Lower lobe of right lung (tissue), 2 donors: ENCODE data around the gene B3GLCT. TPM values are rescaled to one million over a fixed set of nuclear protein-coding genes. Genes with fewer than 3 reads are reported as not detected.

Experiments used
- ATAC-seq, 2 donors: fragments of 200-7000 bp; cut with Tn5 transposase; one replicate each; pipeline ENCODE4 v1.9.1; 2020 to 2022; ENCODE audit warnings: mild to moderate bottlenecking in 2 of 2, moderate library complexity in 2 of 2
- DNase-seq: peaks from one replicate; pipeline ENCODE4 v3.0.0-alpha.2; 2020
- H3K27ac ChIP-seq: fragments of 200-600 bp; one replicate; pipeline ENCODE4 v1.8.0; 2022
- H3K27me3 ChIP-seq: fragments of 200-600 bp; one replicate; pipeline ENCODE4 v1.8.0; 2022; ENCODE audit warnings: low read depth
- H3K36me3 ChIP-seq: fragments of 200-600 bp; one replicate; pipeline ENCODE4 v1.8.0; 2022; ENCODE audit warnings: mild to moderate bottlenecking
- H3K4me1 ChIP-seq: fragments of 200-600 bp; one replicate; pipeline ENCODE4 v1.8.0; 2022
- H3K4me3 ChIP-seq: fragments of 200-600 bp; one replicate; pipeline ENCODE4 v1.8.0; 2022; ENCODE audit warnings: mild to moderate bottlenecking
- H3K9me3 ChIP-seq: fragments of 200-600 bp; one replicate; pipeline ENCODE4 v1.8.0; 2022
- intact Hi-C: fragments of 100-400 bp; cut with DNase I; formaldehyde crosslinking; loops from one replicate; pipeline ENCODE4 v1.11.0; 2022
- total RNA-seq: library from RNA; stranded (reverse); fragmentation: NEBNext Ultra II Directional; extraction: Animal tissue kit (Norgen Biotek cat#: 25700); gene quantifications from one replicate; pipeline ENCODE4 v1.2.1, GENCODE V29; 2021
- TF ChIP-seq, protein P1 (sequence below): fragments of 200-600 bp; IDR thresholded peaks from one replicate; pipeline ENCODE4 v1.8.0; 2022; ENCODE audit warnings: antibody characterized with exemption, mild to moderate bottlenecking
- donor health status: DM: no; HTN: yes; CAD: no; lungs with severe emphysema.

B3GLCT gene
- total RNA-seq, 1 donor from 2014 or later, result 6.1 TPM

DNA sequence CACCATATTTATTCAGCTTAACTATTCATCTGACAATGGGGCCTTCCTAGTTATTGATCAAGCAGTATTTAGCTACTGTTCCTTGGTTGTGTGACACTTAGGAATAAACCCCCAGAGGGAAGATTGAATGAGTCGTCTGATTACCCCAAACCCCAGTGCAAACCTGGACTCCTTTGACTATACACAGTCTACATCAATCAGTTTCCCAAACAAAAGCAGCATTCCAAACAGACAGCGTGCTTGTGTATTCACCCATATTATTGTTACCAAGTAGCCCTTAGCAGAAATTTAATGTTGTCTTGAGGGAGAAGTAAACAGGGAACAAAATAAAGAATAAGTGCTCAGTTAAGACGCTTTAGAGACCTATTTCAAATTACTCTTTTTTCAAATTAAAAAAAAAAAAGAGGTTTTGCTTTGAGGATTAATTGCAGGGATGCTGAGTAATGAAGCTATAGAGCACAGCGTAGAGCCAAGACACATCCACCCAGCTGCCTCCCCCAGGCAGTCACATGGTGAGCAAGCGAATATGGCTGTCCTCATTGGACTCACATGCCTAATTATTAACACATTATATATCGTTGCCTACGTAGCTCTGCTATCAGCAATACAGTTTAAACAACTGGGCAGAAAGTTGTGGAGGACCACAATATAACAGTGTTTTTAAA lies 14.7 kb upstream of the B3GLCT start:
- Histone ChIP-seq H3K4me3 (no peak overlapping the region), H3K9me3 (no peaks in the 10 kb centered on the region), H3K27me3 (no peaks in the 10 kb centered on the region), H3K4me1 (no peaks in the 10 kb centered on the region), H3K36me3 (no peaks in the 10 kb centered on the region), H3K27ac (no peak overlapping the region)
- intact Hi-C loops, result no loop called here
- ATAC-seq (no peak), DNase-seq (no peak)
- TF ChIP-seq, protein P1, sequence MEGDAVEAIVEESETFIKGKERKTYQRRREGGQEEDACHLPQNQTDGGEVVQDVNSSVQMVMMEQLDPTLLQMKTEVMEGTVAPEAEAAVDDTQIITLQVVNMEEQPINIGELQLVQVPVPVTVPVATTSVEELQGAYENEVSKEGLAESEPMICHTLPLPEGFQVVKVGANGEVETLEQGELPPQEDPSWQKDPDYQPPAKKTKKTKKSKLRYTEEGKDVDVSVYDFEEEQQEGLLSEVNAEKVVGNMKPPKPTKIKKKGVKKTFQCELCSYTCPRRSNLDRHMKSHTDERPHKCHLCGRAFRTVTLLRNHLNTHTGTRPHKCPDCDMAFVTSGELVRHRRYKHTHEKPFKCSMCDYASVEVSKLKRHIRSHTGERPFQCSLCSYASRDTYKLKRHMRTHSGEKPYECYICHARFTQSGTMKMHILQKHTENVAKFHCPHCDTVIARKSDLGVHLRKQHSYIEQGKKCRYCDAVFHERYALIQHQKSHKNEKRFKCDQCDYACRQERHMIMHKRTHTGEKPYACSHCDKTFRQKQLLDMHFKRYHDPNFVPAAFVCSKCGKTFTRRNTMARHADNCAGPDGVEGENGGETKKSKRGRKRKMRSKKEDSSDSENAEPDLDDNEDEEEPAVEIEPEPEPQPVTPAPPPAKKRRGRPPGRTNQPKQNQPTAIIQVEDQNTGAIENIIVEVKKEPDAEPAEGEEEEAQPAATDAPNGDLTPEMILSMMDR, result no peak

DNA sequence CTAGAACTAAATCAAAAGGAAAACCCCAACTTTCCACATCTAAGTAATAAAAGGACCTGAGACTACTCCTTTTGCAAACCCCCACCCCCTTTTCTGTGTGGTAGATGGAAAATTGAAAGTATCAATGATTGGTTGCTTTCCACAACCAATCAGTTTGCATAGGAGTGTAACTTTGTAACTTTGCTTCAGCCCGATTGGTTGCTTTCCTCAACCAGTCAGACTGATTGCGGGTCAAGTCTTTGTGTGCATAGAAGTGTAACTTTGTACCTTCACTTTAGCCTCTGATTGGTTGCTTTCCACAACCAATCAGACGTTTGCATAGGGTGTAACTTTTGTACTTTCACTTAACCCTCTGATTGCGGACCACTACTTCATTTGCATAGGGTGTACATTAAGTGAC lies 8.0 kb upstream of the B3GLCT start:
- intact Hi-C loops, result no loop called here
- no peak overlapping the region for H3K27ac ChIP-seq
- H3K27me3 ChIP-seq, result no peaks in the 10 kb centered on the region
- H3K4me3 ChIP-seq, result no peak overlapping the region
- H3K36me3 ChIP-seq, result no peaks in the 10 kb centered on the region
- no peaks in the 10 kb centered on the region for H3K4me1 ChIP-seq
- TF ChIP-seq, protein P1, result no peak
- no peaks in the 10 kb centered on the region for H3K9me3 ChIP-seq
- no peak for ATAC-seq
- DNase-seq, result no peak

DNA sequence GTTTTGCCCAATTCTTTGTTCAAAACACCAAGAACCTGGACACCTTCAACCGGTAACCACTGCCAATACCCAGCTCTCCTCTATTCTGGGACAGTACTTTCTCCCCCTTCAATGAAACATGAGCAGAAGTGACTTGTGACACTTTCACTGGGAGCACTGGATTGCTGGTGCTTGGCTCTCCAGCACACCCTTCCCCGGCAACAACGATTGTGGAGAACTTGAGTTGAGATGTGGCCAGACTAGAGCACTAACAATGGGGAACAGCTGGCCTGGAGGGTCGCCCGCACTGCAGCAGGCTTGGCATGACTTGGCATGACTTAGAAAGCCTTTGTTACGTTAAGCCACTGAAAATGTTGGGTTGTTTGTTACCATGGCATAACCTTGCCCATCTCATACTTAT lies 7.5 kb upstream of the B3GLCT start:
- TF ChIP-seq, protein P1, result no peak
- H3K4me1 ChIP-seq, result no peaks in the 10 kb centered on the region
- no peaks in the 10 kb centered on the region for H3K27me3 ChIP-seq
- no peak overlapping the region for H3K27ac ChIP-seq
- H3K9me3 ChIP-seq, result no peaks in the 10 kb centered on the region
- no peak overlapping the region for H3K4me3 ChIP-seq
- DNase-seq (no peak), ATAC-seq (no peak)
- no peaks in the 10 kb centered on the region for H3K36me3 ChIP-seq
- intact Hi-C loops, result no loop called here

DNA sequence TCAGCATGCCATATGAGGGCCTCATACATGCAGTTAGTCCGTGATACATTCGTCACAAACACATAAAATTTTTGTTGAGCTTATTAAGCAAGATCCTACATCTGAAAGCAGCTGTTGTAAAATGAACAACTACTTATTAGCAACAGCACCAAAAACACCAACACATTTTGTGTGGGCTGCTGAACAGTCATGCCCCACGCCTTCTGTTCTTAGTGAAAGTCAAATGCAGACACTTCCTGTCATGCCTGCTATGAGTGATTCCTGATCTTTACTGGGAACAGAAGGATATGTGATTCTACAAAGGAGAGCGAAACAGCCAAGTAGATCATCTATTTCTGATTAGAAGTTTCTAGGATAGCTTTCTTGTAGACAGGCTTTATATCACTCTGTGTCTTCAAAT lies 4.2 kb upstream of the B3GLCT start:
- intact Hi-C loops, result no loop called here
- no peak for DNase-seq
- Histone ChIP-seq H3K27ac (no peak overlapping the region), H3K27me3 (no peaks in the 10 kb centered on the region), H3K4me1 (no peaks in the 10 kb centered on the region), H3K36me3 (no peaks in the 10 kb centered on the region), H3K4me3 (no peak overlapping the region), H3K9me3 (no peaks in the 10 kb centered on the region)
- ATAC-seq, result no peak
- TF ChIP-seq, protein P1, result no peak

DNA sequence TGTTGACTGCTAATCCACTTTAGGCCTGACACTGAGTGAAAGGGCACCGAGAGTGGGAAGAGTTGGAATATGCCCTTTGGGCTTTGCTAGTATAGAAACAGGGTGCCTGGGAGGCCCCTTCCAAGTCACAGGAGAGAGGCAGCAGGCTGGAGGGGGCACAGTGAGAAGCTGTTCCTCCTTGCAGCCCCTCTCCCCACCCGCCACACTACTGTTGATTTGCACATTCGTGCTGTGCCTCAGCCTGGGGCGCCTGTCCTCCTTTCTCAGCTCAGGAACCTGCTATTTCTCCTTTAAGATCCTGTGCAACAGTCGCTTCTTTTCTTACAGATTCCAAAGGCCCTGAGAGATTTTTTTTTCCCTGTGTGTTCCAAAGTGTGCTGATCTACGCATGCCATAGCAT lies 2.8 kb upstream of the B3GLCT start:
- Histone ChIP-seq H3K4me3 (no peak overlapping the region), H3K9me3 (no peaks in the 10 kb centered on the region), H3K4me1 (peaks cover 12% of the 10 kb centered on the region), H3K27ac (no peak overlapping the region), H3K36me3 (no peaks in the 10 kb centered on the region), H3K27me3 (no peaks in the 10 kb centered on the region)
- ATAC-seq, result no peak
- no peak for DNase-seq
- intact Hi-C loops, result no loop called here
- TF ChIP-seq, protein P1, result no peak
